H9 (cell line): ENCODE results near the gene ANKRD55. TPM values are rescaled to one million over a fixed set of nuclear protein-coding genes. Genes with fewer than 3 reads are reported as not detected.

Source experiments
- DNase-seq: peaks from one replicate; pipeline ENCODE4 v3.0.0-alpha.2; 2017
- H2AFZ ChIP-seq: one replicate; pipeline ENCODE4 v1.6.1; 2013; ENCODE audit warnings: mild to moderate bottlenecking, low read length, control low read depth, moderate library complexity
- H2AK5ac ChIP-seq: 2 replicates; pipeline ENCODE4 v1.6.1; 2013; ENCODE audit warnings: low read length, control low read depth, mixed read lengths; ENCODE audit not compliant: insufficient read length
- H2BK120ac ChIP-seq: one replicate; pipeline ENCODE4 v1.6.1; 2013; ENCODE audit warnings: low read depth, mild to moderate bottlenecking, low read length, control low read depth, inconsistent platforms; ENCODE audit not compliant: poor library complexity, severe bottlenecking
- H2BK12ac ChIP-seq: 2 replicates; pipeline ENCODE4 v1.6.1; 2013; ENCODE audit warnings: low read length, control low read depth, mixed read lengths, low read depth; ENCODE audit not compliant: insufficient read length
- H2BK15ac ChIP-seq: 2 replicates; pipeline ENCODE4 v1.6.1; 2013; ENCODE audit warnings: low read depth, low read length, control low read depth
- H2BK20ac ChIP-seq: one replicate; pipeline ENCODE4 v1.6.1; 2013; ENCODE audit warnings: low read depth, mild to moderate bottlenecking, low read length, control low read depth, inconsistent platforms; ENCODE audit not compliant: poor library complexity, severe bottlenecking
- H2BK5ac ChIP-seq: 2 replicates; pipeline ENCODE4 v1.6.1; 2013; ENCODE audit warnings: low read length, control low read depth, mixed read lengths; ENCODE audit not compliant: insufficient read length
- H3K14ac ChIP-seq: 2 replicates; pipeline ENCODE4 v1.6.1; 2013; ENCODE audit warnings: low read length, control low read depth; ENCODE audit not compliant: insufficient read depth
- H3K18ac ChIP-seq: 2 replicates; pipeline ENCODE4 v1.6.1; 2013; ENCODE audit warnings: low read depth, mild to moderate bottlenecking, mixed read lengths, low read length, control low read depth; ENCODE audit not compliant: insufficient read length
- H3K23ac ChIP-seq: 2 replicates; pipeline ENCODE4 v1.6.1; 2013; ENCODE audit warnings: low read length, control low read depth, mixed read lengths, low read depth; ENCODE audit not compliant: insufficient read length
- H3K23me2 ChIP-seq: 2 replicates; pipeline ENCODE4 v1.6.1; 2013; ENCODE audit warnings: low read depth, mild to moderate bottlenecking, mixed read lengths, low read length, control low read depth; ENCODE audit not compliant: insufficient read length, poor library complexity, severe bottlenecking
- H3K27ac ChIP-seq: 2 replicates; pipeline ENCODE4 v1.5.1; 2013; ENCODE audit warnings: low read length, control low read depth, mixed read lengths, low read depth; ENCODE audit not compliant: insufficient read length
- H3K27me3 ChIP-seq: 2 replicates; pipeline ENCODE4 v1.6.1; 2013; ENCODE audit warnings: low read length, control low read depth, inconsistent platforms; ENCODE audit not compliant: insufficient read depth
- H3K4ac ChIP-seq: 2 replicates; pipeline ENCODE4 v1.6.1; 2013; ENCODE audit warnings: low read depth, mild to moderate bottlenecking, control low read depth, inconsistent platforms, low read length, moderate library complexity
- H3K4me1 ChIP-seq: 2 replicates; pipeline ENCODE4 v1.6.1; 2013; ENCODE audit warnings: low read length, control low read depth, inconsistent platforms; ENCODE audit not compliant: insufficient read depth
- H3K4me2 ChIP-seq: 2 replicates; pipeline ENCODE4 v1.6.1; 2013; ENCODE audit warnings: low read length, control low read depth, mixed read lengths; ENCODE audit not compliant: insufficient read length, insufficient read depth
- H3K56ac ChIP-seq: 2 replicates; pipeline ENCODE4 v1.6.1; 2013; ENCODE audit warnings: low read depth, mild to moderate bottlenecking, mixed read lengths, low read length, control low read depth; ENCODE audit not compliant: insufficient read length
- H3K79me1 ChIP-seq: 2 replicates; pipeline ENCODE4 v1.6.1; 2013; ENCODE audit warnings: low read depth, mild to moderate bottlenecking, moderate library complexity, low read length, control low read depth, inconsistent platforms; ENCODE audit not compliant: insufficient read depth, poor library complexity, severe bottlenecking
- H3K79me2 ChIP-seq: 2 replicates; pipeline ENCODE4 v1.6.1; 2013; ENCODE audit warnings: low read length, control low read depth, inconsistent platforms; ENCODE audit not compliant: insufficient read depth
- H3K9ac ChIP-seq: 2 replicates; pipeline ENCODE4 v1.6.1; 2013; ENCODE audit warnings: low read length, control low read depth, mixed read lengths; ENCODE audit not compliant: insufficient read length; ENCODE audit errors: extremely low read depth
- H3K9me3 ChIP-seq: one replicate; pipeline ENCODE4 v1.6.1; 2013; ENCODE audit warnings: low read depth, low read length, inconsistent platforms; ENCODE audit not compliant: control insufficient read depth
- H3T11ph ChIP-seq: one replicate; pipeline ENCODE4 v1.6.1; 2013; ENCODE audit warnings: mild to moderate bottlenecking, low read length, control low read depth, inconsistent platforms
- H4K20me1 ChIP-seq: one replicate; pipeline ENCODE4 v1.6.1; 2013; ENCODE audit not compliant: control insufficient read depth, insufficient read length, insufficient read depth
- H4K5ac ChIP-seq: 2 replicates; pipeline ENCODE4 v1.6.1; 2013; ENCODE audit warnings: low read depth, mild to moderate bottlenecking, mixed read lengths, low read length, control low read depth; ENCODE audit not compliant: insufficient read length
- H4K8ac ChIP-seq: replicated peaks from 2 replicates; pipeline ENCODE4 v1.6.1; 2013; ENCODE audit warnings: low read length, control low read depth, mixed read lengths, low read depth; ENCODE audit not compliant: insufficient read length
- H4K91ac ChIP-seq: 2 replicates; pipeline ENCODE4 v1.6.1; 2013; ENCODE audit warnings: low read depth, mild to moderate bottlenecking, moderate library complexity, mixed read lengths, low read length, control low read depth; ENCODE audit not compliant: insufficient read length
- H3K27ac Mint-ChIP-seq, 3 experiments: 2 replicates in 2 of 3; 3 replicates in 1 of 3; pipeline ENCODE4 v1.8.0; 2020 to 2021; ENCODE audit warnings: mixed read lengths in 3 of 3, mild to moderate bottlenecking in 1 of 3, moderate library complexity in 1 of 3
- H3K27me3 Mint-ChIP-seq: 2 replicates; pipeline ENCODE4 v1.8.0; 2021; ENCODE audit warnings: low read depth, mild to moderate bottlenecking, moderate library complexity, mixed read lengths
- H3K36me3 Mint-ChIP-seq, 3 experiments: 2 replicates in 2 of 3; 3 replicates in 1 of 3; pipeline ENCODE4 v1.8.0; 2020 to 2021; ENCODE audit warnings: low read depth in 3 of 3, mixed read lengths in 3 of 3; ENCODE audit not compliant: insufficient read depth in 1 of 3
- H3K4me1 Mint-ChIP-seq, 2 experiments: 2 replicates each; pipeline ENCODE4 v1.8.0; 2020; ENCODE audit warnings: mixed read lengths in 2 of 2
- H3K4me3 Mint-ChIP-seq, 2 experiments: 2 replicates in 1 of 2; 3 replicates in 1 of 2; pipeline ENCODE4 v1.8.0; 2020 to 2021; ENCODE audit warnings: mild to moderate bottlenecking in 2 of 2, mixed read lengths in 2 of 2, moderate library complexity in 1 of 2
- H3K9me3 Mint-ChIP-seq, 2 experiments: 2 replicates in 1 of 2; 3 replicates in 1 of 2; pipeline ENCODE4 v1.8.0; 2020; ENCODE audit warnings: mild to moderate bottlenecking in 2 of 2, mixed read lengths in 2 of 2, moderate library complexity in 1 of 2
- WGBS: extraction: QIAGEN DNeasy Blood & Tissue Kit; methylation state at CpG from one replicate; pipeline ENCODE4 v1.1.7; 2013; ENCODE audit warnings: missing lambda C conversion rate, low lambda C conversion rate, mixed read lengths; ENCODE audit not compliant: insufficient read length; ENCODE audit errors: extremely low coverage; 5-methylcytosine and 5-hydroxymethylcytosine counted together
- total RNA-seq: library from RNA; stranded (reverse); gene quantifications from 2 replicates; pipeline ENCODE4 v1.2.1, GENCODE V29; 2021
- TF ChIP-seq, protein P1 (sequence below): fragments of 200-600 bp; sonication (generic); conservative IDR thresholded peaks from 3 replicates; pipeline ENCODE4 v1.8.0; 2021; ENCODE audit warnings: antibody characterized with exemption, mild to moderate bottlenecking

ANKRD55 gene
- total RNA-seq, 1 experiment from 2014 or later, result not detected

DNA sequence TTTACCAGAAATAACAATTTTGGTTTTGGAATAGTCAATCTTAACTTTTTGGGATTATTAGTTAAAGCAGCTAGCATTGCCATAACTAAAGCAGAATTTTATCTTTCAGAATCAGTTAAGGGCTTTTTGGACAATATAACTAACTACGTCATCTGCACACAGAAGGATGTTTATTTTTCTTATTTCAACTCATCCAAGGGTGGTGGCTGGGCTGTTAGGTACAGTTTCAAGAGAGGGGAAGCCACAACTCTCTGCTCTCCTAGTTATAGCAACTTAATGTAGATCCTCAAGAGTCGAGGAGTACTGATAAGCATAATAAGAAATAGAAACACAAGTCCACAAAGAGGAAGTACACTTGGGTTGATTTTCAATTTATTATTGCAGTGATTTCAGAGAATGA, 65.6 kb downstream of the ANKRD55 start:
- Histone ChIP-seq H2BK15ac (no peak overlapping the region), H4K91ac (no peak overlapping the region), H2BK120ac (no peak overlapping the region), H3K4me2 (no peak overlapping the region), H3K9me3 (no peaks in the 10 kb centered on the region), H3K79me2 (no peaks in the 10 kb centered on the region), H4K5ac (no peak overlapping the region), H3T11ph (no peak overlapping the region), H2BK20ac (no peak overlapping the region), H2AFZ (no peak overlapping the region), H2BK5ac (no peak overlapping the region), H3K79me1 (no peaks in the 10 kb centered on the region), H3K9ac (no peak overlapping the region), H2BK12ac (no peak overlapping the region), H4K20me1 (no peaks in the 10 kb centered on the region), H2AK5ac (no peak overlapping the region), H3K27ac (no peak overlapping the region), H3K23ac (no peak overlapping the region), H4K8ac (no peak overlapping the region), H3K4me1 (no peaks in the 10 kb centered on the region), H3K4ac (no peak overlapping the region), H3K18ac (no peak overlapping the region), H3K23me2 (no peaks in the 10 kb centered on the region), H3K27me3 (no peaks in the 10 kb centered on the region), H3K14ac (no peak overlapping the region), H3K56ac (no peak overlapping the region)
- Mint-ChIP-seq H3K27me3 (no peaks in the 10 kb centered on the region; the same call in 1 of the 2 replicates), H3K4me3 (no peak overlapping the region), H3K4me1 (no peaks in the 10 kb centered on the region), H3K27ac (no peak overlapping the region), H3K9me3 (no peaks in the 10 kb centered on the region), H3K36me3 (no peaks in the 10 kb centered on the region; a peak in 1 of 7 replicates)
- DNase-seq, result no peak
- no CpG with 5 or more reads among the region's 2 CpGs for WGBS
- TF ChIP-seq, protein P1, sequence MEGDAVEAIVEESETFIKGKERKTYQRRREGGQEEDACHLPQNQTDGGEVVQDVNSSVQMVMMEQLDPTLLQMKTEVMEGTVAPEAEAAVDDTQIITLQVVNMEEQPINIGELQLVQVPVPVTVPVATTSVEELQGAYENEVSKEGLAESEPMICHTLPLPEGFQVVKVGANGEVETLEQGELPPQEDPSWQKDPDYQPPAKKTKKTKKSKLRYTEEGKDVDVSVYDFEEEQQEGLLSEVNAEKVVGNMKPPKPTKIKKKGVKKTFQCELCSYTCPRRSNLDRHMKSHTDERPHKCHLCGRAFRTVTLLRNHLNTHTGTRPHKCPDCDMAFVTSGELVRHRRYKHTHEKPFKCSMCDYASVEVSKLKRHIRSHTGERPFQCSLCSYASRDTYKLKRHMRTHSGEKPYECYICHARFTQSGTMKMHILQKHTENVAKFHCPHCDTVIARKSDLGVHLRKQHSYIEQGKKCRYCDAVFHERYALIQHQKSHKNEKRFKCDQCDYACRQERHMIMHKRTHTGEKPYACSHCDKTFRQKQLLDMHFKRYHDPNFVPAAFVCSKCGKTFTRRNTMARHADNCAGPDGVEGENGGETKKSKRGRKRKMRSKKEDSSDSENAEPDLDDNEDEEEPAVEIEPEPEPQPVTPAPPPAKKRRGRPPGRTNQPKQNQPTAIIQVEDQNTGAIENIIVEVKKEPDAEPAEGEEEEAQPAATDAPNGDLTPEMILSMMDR, result no peak
